HG02571 (cell line): ENCODE data around the gene FBXL15.

Source experiments
- ATAC-seq: cut with Tn5 transposase; IDR thresholded peaks from one replicate; pipeline ENCODE4 v1.9.1; 2021; ENCODE audit warnings: mild to moderate bottlenecking, moderate library complexity; ENCODE audit not compliant: unreplicated experiment

The FBXL15 gene

GRCh38 chr10:102397222-102398171 lies 23.1 kb upstream of the FBXL15 start:
- ATAC-seq, result no peak

GRCh38 chr10:102398172-102399020 lies 22.2 kb upstream of the FBXL15 start:
- ATAC-seq, result no peak

- ATAC-seq, result no peak
These were observed 21.2 kb upstream of the FBXL15 start for GRCh38 chr10:102399217-102400021.

GRCh38 chr10:102400076-102400475 lies 20.6 kb upstream of the FBXL15 start:
- ATAC-seq, result no peak

- no peak for ATAC-seq
These were observed 19.9 kb upstream of the FBXL15 start for GRCh38 chr10:102400598-102401341.

GRCh38 chr10:102401342-102401654 lies 19.3 kb upstream of the FBXL15 start:
- no peak for ATAC-seq

GRCh38 chr10:102401735-102402511 lies 18.7 kb upstream of the FBXL15 start:
- no peak for ATAC-seq

- no peak for ATAC-seq
These were observed 18.1 kb upstream of the FBXL15 start for GRCh38 chr10:102402512-102402896.

GRCh38 chr10:102403115-102403514 lies 17.5 kb upstream of the FBXL15 start:
- ATAC-seq, result no peak

GRCh38 chr10:102404361-102405107 lies 16.1 kb upstream of the FBXL15 start:
- no peak for ATAC-seq

- no peak for ATAC-seq
These were observed 15.5 kb upstream of the FBXL15 start for GRCh38 chr10:102405108-102405571.

- no peak for ATAC-seq
These were observed 15.0 kb upstream of the FBXL15 start for GRCh38 chr10:102405632-102406031.

- ATAC-seq, result no peak
These were observed 13.8 kb upstream of the FBXL15 start for GRCh38 chr10:102406815-102407214.

GRCh38 chr10:102407425-102408130 lies 13.1 kb upstream of the FBXL15 start:
- ATAC-seq, result no peak

GRCh38 chr10:102408131-102408727 lies 12.4 kb upstream of the FBXL15 start:
- no peak for ATAC-seq

GRCh38 chr10:102408728-102409603 lies 11.7 kb upstream of the FBXL15 start:
- ATAC-seq, result no peak
